GM21381 (cell line): ENCODE data around the gene KLHL10.

ENCODE experiments used
- ATAC-seq: cut with Tn5 transposase; IDR thresholded peaks from one replicate; pipeline ENCODE4 v1.9.1; 2021; ENCODE audit warnings: mild to moderate bottlenecking, moderate library complexity; ENCODE audit not compliant: unreplicated experiment

The KLHL10 gene

GRCh38 chr17:41892021-41892376, 54.4 kb downstream of the KLHL10 start:
- no peak for ATAC-seq

- ATAC-seq: no peak
Observed at GRCh38 chr17:41893384-41893783, 55.8 kb downstream of the KLHL10 start.

- ATAC-seq: no peak
Observed at GRCh38 chr17:41894791-41895331, 57.2 kb downstream of the KLHL10 start.

- no peak for ATAC-seq
Observed at GRCh38 chr17:41895617-41896016, 58.0 kb downstream of the KLHL10 start.

- ATAC-seq: no peak
Observed at GRCh38 chr17:41896726-41897125, 59.1 kb downstream of the KLHL10 start.
